ENCODE data around the gene KCNIP1. TPM values are rescaled to one million over a fixed set of nuclear protein-coding genes. Genes with fewer than 3 reads are reported as not detected.

The KCNIP1 gene
- total and polyA plus RNA-seq, 10 of the 15 experiments (the other 5 are each of a cell fraction or from before 2014, with no cell fraction given), result not detected

- no peak for TF ChIP-seq MEF2A (IDR thresholded peaks at IDR 0.05; ENCODE audit: insufficient read depth, low read depth, low read length)
- TF ChIP-seq SP1 (IDR thresholded peaks at IDR 0.05; ENCODE audit: low read depth, low read length), result no peak
These were observed 53.5 kb downstream of the KCNIP1 start (continued) for GRCh38 chr5:170557314-170557713.

DNA sequence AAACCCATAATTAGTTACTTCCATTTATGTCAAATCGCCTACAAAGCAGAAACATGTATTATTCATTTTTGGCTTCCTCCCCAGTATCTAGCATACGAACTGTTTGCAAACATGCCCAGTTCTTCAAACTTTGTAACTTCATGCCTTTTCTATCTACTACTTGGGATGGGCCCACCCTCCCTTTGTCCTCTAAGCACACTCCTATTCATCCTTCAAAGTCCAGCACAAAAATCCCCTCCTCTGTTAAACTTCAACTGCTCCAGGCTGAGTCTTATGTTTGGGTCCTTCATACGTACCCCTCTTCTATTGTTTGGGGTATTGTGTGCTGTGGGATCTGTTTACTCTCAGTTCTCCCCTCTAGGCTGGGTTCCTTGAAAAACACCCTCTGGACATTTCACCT, 55.5 kb downstream of the KCNIP1 start:
- no peaks in the 10 kb centered on the region for H3K79me2 ChIP-seq (ENCODE audit: control insufficient read depth, insufficient read depth, low read length)
- no peak overlapping the region for H3K4me3 ChIP-seq
- WGBS (ENCODE audit: insufficient coverage, insufficient replicate concordance, low lambda C conversion rate, missing lambda C conversion rate), result 13% methylated on average over 3 of the region's 3 CpGs
- H3K9me3 ChIP-seq (replicated peaks; ENCODE audit: control insufficient read depth, insufficient read depth, low read length), result no peaks in the 10 kb centered on the region
- CTCF ChIA-PET, result no interaction called here
- no peak overlapping the region for H3K4me2 ChIP-seq (ENCODE audit: control insufficient read depth, insufficient read depth)
- peaks cover 0 to 2% of the 10 kb centered on the region in 2 experiments; a peak in 3 of 4 replicates for H3K27me3 ChIP-seq (replicated peaks in 1 of 2; ENCODE audit: control insufficient read depth in 2 of 2, insufficient read depth in 2 of 2, low read length in 1 of 2)
- no peaks in the 10 kb centered on the region for H3K36me3 ChIP-seq (ENCODE audit: control insufficient read depth in 2 of 2, insufficient read depth in 2 of 2, low read length in 1 of 2)
- intact Hi-C loops (cut with micrococcal nuclease; ENCODE audit: unreplicated experiment) (no loop called here), in situ Hi-C loops (cut with MboI) (no loop called here)
- no peak overlapping the region for H2AFZ ChIP-seq (ENCODE audit: control insufficient read depth, low read depth, low read length)
- POLR2A ChIA-PET, result no interaction called here
- SMC1A ChIA-PET (ENCODE audit: uncharacterized antibody, unreplicated experiment), result no interaction called here
- H3K27ac ChIP-seq (ENCODE audit: control insufficient read depth, insufficient read depth), result no peak overlapping the region
- ATAC-seq (no peak), DNase-seq (ENCODE audit: low read depth, low spot score) (no peak), FAIRE-seq (no peak)
- TF ChIP-seq ZZZ3 (IDR thresholded peaks at IDR 0.05; ENCODE audit: control insufficient read depth, insufficient read length, low read depth) (no peak), STAT1 (conservative IDR thresholded peaks at IDR 0.05) (no peak), LARP7 (IDR thresholded peaks at IDR 0.05) (no peak), ATF3 (IDR thresholded peaks at IDR 0.05; ENCODE audit: borderline replicate concordance, extremely low read depth, low read depth, low read length) (no peak), WRNIP1 (IDR thresholded peaks at IDR 0.05; ENCODE audit: borderline replicate concordance, low read depth, low read length) (no peak), SREBF2 (IDR thresholded peaks at IDR 0.05; ENCODE audit: low read length) (no peak), MEF2B (IDR thresholded peaks at IDR 0.05; ENCODE audit: partially characterized antibody, poor library complexity, severe bottlenecking) (no peak), HDAC6 (IDR thresholded peaks at IDR 0.05; ENCODE audit: unreplicated experiment) (no peak), REST (IDR thresholded peaks at IDR 0.05; ENCODE audit: low read depth, low read length) (no peak), RELA (IDR thresholded peaks at IDR 0.05; ENCODE audit: borderline replicate concordance, partially characterized antibody) (no peak), NFYA (IDR thresholded peaks at IDR 0.05; ENCODE audit: borderline replicate concordance, low read depth, low read length) (no peak)
- BruUV-seq (replicated peaks), result no TSS peak
- no peaks in the 10 kb centered on the region for H3K4me1 ChIP-seq (ENCODE audit: control insufficient read depth, insufficient read depth, low read length)
- no peak overlapping the region for H3K9ac ChIP-seq (ENCODE audit: control insufficient read depth, insufficient read depth, low read length)
- RAD21 ChIA-PET (ENCODE audit: unreplicated experiment), result no interaction called here
- H4K20me1 ChIP-seq (ENCODE audit: control insufficient read depth, insufficient read depth), result no peaks in the 10 kb centered on the region

Measured in GM12878 (cell line).